HG03469 (cell line): ENCODE measurements around the gene HECTD4.
"Not testable (repeated sequence)": the region's sequence is repeated elsewhere in the genome, so short reads cannot be mapped to it uniquely, and the experiment has no call there.

Experiments
- ATAC-seq: cut with Tn5 transposase; IDR thresholded peaks from one replicate; pipeline ENCODE4 v1.9.1; 2021; ENCODE audit warnings: mild to moderate bottlenecking, moderate library complexity, moderate number of reproducible peaks; ENCODE audit not compliant: unreplicated experiment

Gene HECTD4

GRCh38 chr12:112130441-112130998, 251.7 kb downstream of the HECTD4 start:
- peak; percentile 34 for ATAC-seq

DNA sequence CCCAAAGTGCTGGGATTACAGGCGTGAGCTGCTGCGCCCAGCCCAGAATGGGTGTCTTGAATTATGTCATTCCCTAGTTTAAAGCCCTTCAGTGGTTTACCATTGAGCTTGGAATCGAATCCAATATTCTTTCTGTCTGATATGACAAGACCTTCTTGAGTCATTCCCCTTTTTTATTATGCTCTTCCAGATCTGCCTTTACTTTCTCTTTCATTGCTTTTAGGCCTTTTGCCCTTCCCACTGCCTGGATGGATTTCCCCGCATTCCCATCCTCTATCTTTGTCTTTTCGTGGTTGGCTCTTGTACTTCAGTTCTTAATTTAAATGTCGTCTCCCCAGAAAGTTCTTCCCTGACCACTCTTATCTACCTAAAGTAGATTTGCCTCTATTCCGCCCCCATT, 255.3 kb downstream of the HECTD4 start:
- no peak for ATAC-seq

GRCh38 chr12:112126000-112126438, 256.2 kb downstream of the HECTD4 start:
- ATAC-seq, result no peak

DNA sequence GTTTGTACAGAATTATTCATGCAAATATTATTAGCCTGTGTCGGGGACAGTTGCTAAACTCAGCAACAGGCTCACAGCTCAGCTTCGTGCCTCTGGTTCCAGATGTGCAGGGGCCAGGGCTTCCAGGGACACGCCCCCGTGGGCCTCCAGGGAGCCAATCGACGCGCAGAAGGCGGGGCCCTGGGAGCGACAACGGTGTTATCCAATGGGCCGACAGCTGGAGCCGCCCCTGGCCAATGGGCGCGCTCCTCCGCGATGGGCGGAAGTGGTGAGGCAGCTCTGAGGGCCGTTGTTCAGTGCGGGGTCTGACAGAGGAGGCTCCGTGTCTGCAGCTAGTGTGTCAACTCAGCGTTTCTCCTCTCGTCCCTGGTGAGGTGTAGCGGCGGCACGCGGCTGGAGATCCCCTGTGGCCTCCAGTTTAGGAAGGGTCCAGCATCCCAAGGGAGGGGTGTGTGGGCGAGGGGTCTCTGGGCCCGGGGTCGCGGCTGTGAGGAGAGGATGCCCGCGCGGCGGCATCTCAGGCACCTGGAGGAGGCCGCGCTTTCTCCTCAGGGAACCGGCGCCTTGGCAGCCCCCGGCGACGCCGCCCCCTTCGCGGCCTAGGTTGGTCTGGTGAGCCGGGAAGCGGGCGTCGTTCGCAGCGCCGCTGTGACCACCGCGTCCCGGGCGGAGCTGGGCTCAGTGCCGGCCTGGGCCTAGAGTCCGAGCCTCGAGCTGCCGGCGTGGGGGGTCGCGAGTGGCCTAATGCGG, 256.8 kb downstream of the HECTD4 start, which contains the start of gene TRAFD1:
TRAFD1 (plus strand) TSS at position 311 of the 750 bp plus-strand sequence. CDS start 4,963 bp downstream, outside the sequence.
- peak; percentile 76 for ATAC-seq

GRCh38 chr12:112124918-112125249, 257.3 kb downstream of the HECTD4 start:
- ATAC-seq, result no peak

DNA sequence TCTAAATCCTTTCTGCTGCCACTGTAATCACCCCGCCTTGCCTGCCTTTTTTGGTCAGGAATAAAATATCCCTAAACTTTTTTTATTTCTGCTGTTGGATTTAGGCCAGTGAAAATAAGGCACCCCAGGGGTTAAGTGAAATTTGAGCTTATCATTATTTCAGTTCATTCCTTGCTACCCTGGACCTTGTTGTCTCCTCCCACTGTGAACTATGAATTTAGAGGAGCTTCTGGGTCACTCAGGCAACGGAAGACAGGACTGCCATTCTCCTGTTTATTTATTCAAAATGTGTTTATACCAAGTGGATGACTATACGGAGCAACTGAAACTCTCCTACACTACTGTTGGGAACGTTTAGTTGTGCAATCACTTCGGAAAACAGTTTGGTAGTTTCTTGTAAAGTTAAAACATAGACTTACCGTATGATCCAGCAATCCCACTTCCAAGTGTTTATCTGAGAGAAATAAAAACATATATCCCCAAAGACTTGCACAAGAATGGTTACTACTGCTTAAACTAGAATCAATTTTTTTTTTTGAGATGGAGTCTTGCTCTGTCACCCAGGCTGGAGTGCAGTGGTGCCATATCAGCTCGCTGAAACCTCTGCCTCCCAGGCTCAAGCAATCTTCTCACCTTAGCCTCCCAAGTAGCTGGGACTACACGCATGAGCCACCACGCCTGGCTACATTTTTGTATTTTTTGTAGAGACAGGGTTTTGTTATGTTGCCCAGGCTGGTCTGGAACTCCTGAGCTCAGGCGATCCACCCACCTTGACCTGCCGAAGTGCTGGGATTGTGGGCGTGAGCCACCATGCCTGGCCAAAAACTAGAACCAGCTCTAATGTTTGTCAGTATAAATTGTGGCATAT, 259.2 kb downstream of the HECTD4 start:
- ATAC-seq, result no peak

DNA sequence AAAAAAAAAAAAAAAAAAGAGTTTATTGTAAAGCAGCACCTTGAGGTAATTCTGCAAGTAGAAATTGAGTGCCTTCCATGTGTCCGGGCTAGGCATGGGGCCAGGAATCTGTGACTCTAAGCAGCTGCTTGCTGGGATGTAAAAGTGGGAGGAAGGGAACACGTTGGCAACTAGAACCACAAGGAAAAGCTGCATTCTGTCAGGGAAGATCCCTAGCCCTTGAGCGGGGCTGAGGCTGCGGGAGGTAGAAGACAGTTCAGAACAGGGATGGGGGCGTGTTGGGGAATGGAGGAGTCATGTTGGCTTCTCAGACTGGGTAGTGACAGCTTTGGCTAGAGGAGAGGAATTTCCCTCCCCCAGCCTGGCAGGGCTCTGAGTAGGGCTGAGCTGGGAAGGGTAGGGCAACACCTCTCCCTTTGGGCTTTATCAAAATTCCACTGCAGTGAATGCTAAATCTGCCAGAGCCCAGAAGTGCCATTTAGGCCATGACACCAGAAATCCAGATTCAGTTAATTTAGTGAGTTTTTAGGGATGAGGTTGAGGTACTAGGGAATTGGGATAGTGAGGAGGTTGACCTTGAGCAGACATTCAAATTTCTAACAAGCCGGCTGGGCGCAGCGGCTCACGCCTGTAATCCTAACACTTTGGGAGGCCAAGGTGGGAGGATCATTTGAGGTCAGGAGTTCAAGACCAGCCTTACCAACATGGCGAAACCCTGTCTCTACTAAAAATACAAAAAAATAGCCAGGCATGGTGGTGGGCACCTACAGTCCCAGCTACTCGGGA, 260.3 kb downstream of the HECTD4 start:
- ATAC-seq, result no peak

GRCh38 chr12:112117685-112118084, 264.5 kb downstream of the HECTD4 start:
- ATAC-seq, result no peak

DNA sequence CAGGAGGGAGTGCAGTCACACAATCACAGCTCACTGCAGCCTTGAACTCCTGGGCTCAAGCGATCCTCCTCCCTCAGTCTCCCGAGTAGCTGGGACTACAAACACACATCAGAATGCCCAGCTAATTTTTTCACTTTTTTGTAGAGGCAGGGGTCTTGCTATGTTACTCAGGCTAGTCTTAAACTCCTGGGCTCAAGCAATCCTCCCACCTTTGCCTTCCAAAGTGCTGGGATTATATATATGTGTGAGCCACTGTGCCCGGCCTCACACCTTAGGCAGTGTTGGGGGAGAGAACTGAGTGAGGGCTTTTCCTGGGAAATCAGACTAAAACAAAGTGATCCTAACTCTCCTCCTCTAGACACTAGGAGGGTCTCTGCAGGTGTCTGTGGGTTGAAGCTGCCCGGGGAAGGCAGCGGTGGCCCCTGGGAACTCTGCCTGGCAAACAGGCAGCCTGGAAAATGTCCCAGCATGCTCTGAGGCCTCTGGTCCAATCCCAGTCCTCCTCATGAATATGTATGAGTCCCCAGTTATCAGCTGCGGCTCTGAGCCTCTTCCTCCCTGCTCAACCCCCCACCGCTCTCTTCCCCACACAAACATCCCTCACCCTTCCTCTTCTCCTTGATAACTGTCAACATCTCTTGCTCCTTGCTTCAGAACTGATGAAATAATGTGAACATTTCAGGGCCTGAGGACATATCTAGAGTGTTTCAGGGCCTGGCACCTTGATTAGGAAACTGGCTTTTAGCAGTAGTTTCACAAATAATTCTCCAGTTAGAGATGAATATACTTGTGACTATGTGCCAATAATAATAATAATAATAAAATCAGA, 265.8 kb downstream of the HECTD4 start:
- ATAC-seq, result no peak

GRCh38 chr12:112115259-112116045, 266.8 kb downstream of the HECTD4 start:
- no peak for ATAC-seq

DNA sequence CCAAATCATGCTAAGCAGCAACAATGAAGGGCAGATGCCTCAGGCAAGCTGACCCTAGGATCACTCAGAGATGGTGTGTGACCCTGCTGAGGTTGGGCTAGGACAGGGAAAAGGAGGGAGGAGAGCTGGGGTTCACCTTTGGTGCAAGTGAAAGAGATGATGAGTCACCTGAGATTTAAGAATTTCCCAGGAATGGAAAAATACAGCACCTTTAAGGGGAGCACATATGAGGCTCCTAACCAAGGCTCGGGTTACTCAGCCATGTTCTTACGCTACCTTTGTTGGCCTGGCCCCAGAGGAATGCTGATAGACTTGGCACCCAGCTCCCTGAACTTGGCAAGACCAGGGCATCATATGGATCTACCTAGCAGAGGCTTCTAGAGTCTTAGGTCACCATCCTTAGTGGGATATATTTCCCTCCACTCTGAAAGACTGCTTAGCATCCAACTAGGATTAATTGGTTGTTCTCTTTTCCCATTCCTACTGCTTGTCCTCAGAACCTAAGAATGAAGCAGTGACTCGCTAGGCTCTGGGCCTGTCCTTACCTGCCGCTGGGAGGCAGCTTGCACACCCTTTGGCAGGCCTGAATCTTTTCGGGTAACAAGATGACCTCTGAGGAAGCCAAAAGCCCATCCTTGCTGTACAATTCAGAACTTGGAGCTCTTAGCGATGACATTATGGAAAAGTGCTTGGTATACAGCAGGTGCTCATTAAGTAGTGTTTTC, 269.7 kb downstream of the HECTD4 start:
- no peak for ATAC-seq

DNA sequence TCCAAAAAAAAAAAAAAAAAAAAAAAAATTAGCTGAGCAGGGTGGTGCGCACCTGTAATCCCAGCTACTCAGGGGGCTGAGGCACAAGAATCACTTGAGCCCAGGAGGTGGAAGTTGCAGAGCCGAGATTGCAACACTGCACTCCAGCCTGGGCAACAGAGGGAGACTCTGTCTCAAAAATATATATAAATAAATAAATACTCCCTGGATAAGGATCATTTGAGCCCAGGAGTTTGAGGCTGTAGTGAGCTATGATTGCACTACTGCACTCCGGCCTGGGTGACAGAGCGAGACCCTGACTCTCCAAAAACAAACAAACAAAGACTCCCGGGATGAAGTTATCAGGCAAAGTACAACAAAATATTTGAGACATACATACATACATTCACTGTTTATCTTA, 270.3 kb downstream of the HECTD4 start:
- no peak for ATAC-seq

- not testable (repeated sequence) for ATAC-seq
Observed at GRCh38 chr12:112110787-112111662, 271.2 kb downstream of the HECTD4 start.
